Effector memory CD4-positive, alpha-beta T cell (primary cell): ENCODE results near the gene NTSR2.

ENCODE experiments used
- DNase-seq, 3 donors: peaks; one replicate each; pipeline ENCODE4 v3.0.0-alpha.2; 2020
- H3K27ac ChIP-seq: 2 replicates; pipeline ENCODE4 v1.7.0; 2013; ENCODE audit warnings: mild to moderate bottlenecking, low read length, moderate library complexity; ENCODE audit not compliant: insufficient read depth, poor library complexity, severe bottlenecking
- H3K27me3 ChIP-seq: replicated peaks from 2 replicates; pipeline ENCODE4 v1.7.0; 2013; ENCODE audit warnings: mild to moderate bottlenecking, low read length; ENCODE audit not compliant: insufficient read depth, control insufficient read depth, poor library complexity, severe bottlenecking
- H3K36me3 ChIP-seq: 2 replicates; pipeline ENCODE4 v1.7.0; 2013; ENCODE audit warnings: mild to moderate bottlenecking, low read length, moderate library complexity; ENCODE audit not compliant: control insufficient read depth, insufficient read depth
- H3K4me1 ChIP-seq: 2 replicates; pipeline ENCODE4 v1.7.0; 2013; ENCODE audit warnings: low read length, mild to moderate bottlenecking; ENCODE audit not compliant: control insufficient read depth, insufficient read depth, poor library complexity, severe bottlenecking
- H3K4me3 ChIP-seq: 2 replicates; pipeline ENCODE4 v1.7.0; 2013; ENCODE audit warnings: low read length, low read depth, mild to moderate bottlenecking; ENCODE audit not compliant: insufficient read depth, poor library complexity, severe bottlenecking
- H3K9me3 ChIP-seq: 2 replicates; pipeline ENCODE4 v1.7.0; 2013; ENCODE audit warnings: mild to moderate bottlenecking, low read length, moderate library complexity; ENCODE audit not compliant: control insufficient read depth
- total RNA-seq, 3 donors: gene quantifications; one replicate each; lab custom pipeline; 2026; lab: John Stamatoyannopoulos, UW

Gene NTSR2
- 0 reads per million in 3 donors for total RNA-seq

GRCh38 chr2:11669454-11670291 lies at the start of gene NTSR2:
NTSR2 (minus strand) TSS chr2:11670195; CDS start chr2:11670129, 66 bp downstream.
- Histone ChIP-seq H3K36me3 (no peaks in the 10 kb centered on the region), H3K4me1 (no peaks in the 10 kb centered on the region), H3K9me3 (no peaks in the 10 kb centered on the region), H3K27me3 (no peaks in the 10 kb centered on the region), H3K27ac (no peak within 1 kb of the TSS), H3K4me3 (no peak within 1 kb of the TSS)
- no peak for DNase-seq

- H3K4me1 ChIP-seq, result no peaks in the 10 kb centered on the region
- H3K27ac ChIP-seq, result no peak overlapping the region
- no peaks in the 10 kb centered on the region for H3K36me3 ChIP-seq
- DNase-seq, result no peak
- no peak overlapping the region for H3K4me3 ChIP-seq
- H3K27me3 ChIP-seq, result peaks cover 5% of the 10 kb centered on the region
- no peaks in the 10 kb centered on the region for H3K9me3 ChIP-seq
Observed at GRCh38 chr2:11719230-11719977, 49.4 kb upstream of the NTSR2 start.

GRCh38 chr2:11718606-11719005 lies 48.6 kb upstream of the NTSR2 start:
- no peak for DNase-seq
- H3K27me3 ChIP-seq, result peaks cover 5% of the 10 kb centered on the region
- no peaks in the 10 kb centered on the region for H3K9me3 ChIP-seq
- H3K4me1 ChIP-seq, result no peaks in the 10 kb centered on the region
- no peak overlapping the region for H3K4me3 ChIP-seq
- H3K36me3 ChIP-seq, result no peaks in the 10 kb centered on the region
- H3K27ac ChIP-seq, result no peak overlapping the region

- Histone ChIP-seq H3K36me3 (no peaks in the 10 kb centered on the region), H3K27me3 (peaks cover 5% of the 10 kb centered on the region), H3K9me3 (no peaks in the 10 kb centered on the region), H3K27ac (no peak overlapping the region), H3K4me3 (no peak overlapping the region), H3K4me1 (no peaks in the 10 kb centered on the region)
- no peak for DNase-seq
Observed at GRCh38 chr2:11717623-11718022, 47.6 kb upstream of the NTSR2 start.

- Histone ChIP-seq H3K4me1 (no peaks in the 10 kb centered on the region), H3K9me3 (no peaks in the 10 kb centered on the region), H3K27me3 (peaks cover 5% of the 10 kb centered on the region), H3K4me3 (no peak overlapping the region), H3K36me3 (no peaks in the 10 kb centered on the region), H3K27ac (no peak overlapping the region)
- no peak for DNase-seq
Observed at GRCh38 chr2:11716689-11717321, 46.8 kb upstream of the NTSR2 start.

GRCh38 chr2:11715987-11716652 lies 46.1 kb upstream of the NTSR2 start:
- no peak overlapping the region for H3K4me3 ChIP-seq
- H3K36me3 ChIP-seq, result no peaks in the 10 kb centered on the region
- H3K9me3 ChIP-seq, result no peaks in the 10 kb centered on the region
- H3K27me3 ChIP-seq, result peaks cover 5% of the 10 kb centered on the region
- DNase-seq, result no peak
- H3K27ac ChIP-seq, result no peak overlapping the region
- no peaks in the 10 kb centered on the region for H3K4me1 ChIP-seq

GRCh38 chr2:11713815-11714214 lies 43.8 kb upstream of the NTSR2 start:
- Histone ChIP-seq H3K27me3 (peaks cover 5% of the 10 kb centered on the region), H3K4me1 (no peaks in the 10 kb centered on the region), H3K27ac (no peak overlapping the region), H3K4me3 (no peak overlapping the region), H3K36me3 (no peaks in the 10 kb centered on the region), H3K9me3 (no peaks in the 10 kb centered on the region)
- DNase-seq, result no peak

- H3K9me3 ChIP-seq, result no peaks in the 10 kb centered on the region
- H3K27me3 ChIP-seq, result peaks cover 4% of the 10 kb centered on the region
- no peak overlapping the region for H3K4me3 ChIP-seq
- no peak for DNase-seq
- no peaks in the 10 kb centered on the region for H3K36me3 ChIP-seq
- H3K27ac ChIP-seq, result no peak overlapping the region
- no peaks in the 10 kb centered on the region for H3K4me1 ChIP-seq
Observed at GRCh38 chr2:11712866-11713265, 42.9 kb upstream of the NTSR2 start.

- H3K4me1 ChIP-seq, result no peaks in the 10 kb centered on the region
- H3K27me3 ChIP-seq, result no peaks in the 10 kb centered on the region
- H3K27ac ChIP-seq, result no peak overlapping the region
- no peak for DNase-seq
- H3K36me3 ChIP-seq, result no peaks in the 10 kb centered on the region
- H3K4me3 ChIP-seq, result no peak overlapping the region
- no peaks in the 10 kb centered on the region for H3K9me3 ChIP-seq
Observed at GRCh38 chr2:11711751-11712150, 41.8 kb upstream of the NTSR2 start.
